NB4 (cell line): ENCODE data around the gene LYRM4.

Experiments
- CTCF ChIP-seq: IDR thresholded peaks from one replicate; pipeline ENCODE4 v1.5.1; 2012; ENCODE audit warnings: low read depth, low read length
- MAX ChIP-seq: IDR thresholded peaks from 2 replicates; pipeline ENCODE4 v1.6.1; 2011; ENCODE audit warnings: low read depth, low read length
- MYC ChIP-seq: IDR thresholded peaks from 2 replicates; pipeline ENCODE4 v1.6.1; 2011; ENCODE audit warnings: low read depth, low read length
- POLR2A ChIP-seq: IDR thresholded peaks from 2 replicates; pipeline ENCODE4 v1.6.1; 2011; ENCODE audit warnings: mild to moderate bottlenecking; ENCODE audit not compliant: insufficient read length; ENCODE audit errors: extremely low read depth

- TF ChIP-seq CTCF, result no peak
- no peak for TF ChIP-seq POLR2A
- TF ChIP-seq MYC, result no peak
- no peak for TF ChIP-seq MAX
These were observed 108.3 kb downstream of the LYRM4 start for GRCh38 chr6:5152460-5152859.
